Body of pancreas (tissue), 4 donors: Measurements from ENCODE around the gene COMMD9.

Experiments used
- POLR2A ChIP-seq, 3 donors: fragments of 450-650 bp; IDR thresholded peaks; one replicate each; pipeline ENCODE4 v1.6.1; 2016; ENCODE audit warnings: antibody characterized with exemption in 3 of 3, mild to moderate bottlenecking in 2 of 3
- TF ChIP-seq, protein P1 (sequence below), 7 experiments: fragments of 450-650 bp in 4 of 7; fragments of 200-600 bp in 3 of 7; sonication (generic) in 3 of 7; IDR thresholded peaks; one replicate each; pipeline ENCODE4 v1.5.1; 2016 to 2019; ENCODE audit warnings: antibody characterized with exemption in 7 of 7

DNA sequence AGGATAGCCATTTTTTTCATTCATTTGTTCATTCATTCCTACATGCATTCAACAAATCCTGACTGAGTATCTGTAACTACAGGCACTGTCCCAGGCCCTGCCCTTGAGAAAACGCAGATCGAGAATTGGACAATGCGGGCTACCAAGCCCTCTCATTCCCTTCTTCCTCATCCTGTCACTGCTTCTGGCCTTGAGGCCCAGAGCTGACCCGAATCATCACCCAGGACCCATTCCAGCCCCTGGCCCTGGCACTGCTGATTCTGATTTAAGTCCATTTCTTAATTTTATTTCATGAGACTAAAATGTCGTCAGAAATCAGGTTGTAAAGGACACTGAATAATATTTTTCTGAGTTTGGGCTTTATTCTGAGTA, 24.3 kb downstream of the COMMD9 start:
- TF ChIP-seq, protein P1, sequence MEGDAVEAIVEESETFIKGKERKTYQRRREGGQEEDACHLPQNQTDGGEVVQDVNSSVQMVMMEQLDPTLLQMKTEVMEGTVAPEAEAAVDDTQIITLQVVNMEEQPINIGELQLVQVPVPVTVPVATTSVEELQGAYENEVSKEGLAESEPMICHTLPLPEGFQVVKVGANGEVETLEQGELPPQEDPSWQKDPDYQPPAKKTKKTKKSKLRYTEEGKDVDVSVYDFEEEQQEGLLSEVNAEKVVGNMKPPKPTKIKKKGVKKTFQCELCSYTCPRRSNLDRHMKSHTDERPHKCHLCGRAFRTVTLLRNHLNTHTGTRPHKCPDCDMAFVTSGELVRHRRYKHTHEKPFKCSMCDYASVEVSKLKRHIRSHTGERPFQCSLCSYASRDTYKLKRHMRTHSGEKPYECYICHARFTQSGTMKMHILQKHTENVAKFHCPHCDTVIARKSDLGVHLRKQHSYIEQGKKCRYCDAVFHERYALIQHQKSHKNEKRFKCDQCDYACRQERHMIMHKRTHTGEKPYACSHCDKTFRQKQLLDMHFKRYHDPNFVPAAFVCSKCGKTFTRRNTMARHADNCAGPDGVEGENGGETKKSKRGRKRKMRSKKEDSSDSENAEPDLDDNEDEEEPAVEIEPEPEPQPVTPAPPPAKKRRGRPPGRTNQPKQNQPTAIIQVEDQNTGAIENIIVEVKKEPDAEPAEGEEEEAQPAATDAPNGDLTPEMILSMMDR (IDR thresholded peaks at IDR 0.05): no peak
- TF ChIP-seq POLR2A (IDR thresholded peaks at IDR 0.05): no peak
